Activated CD8-positive, alpha-beta T cell treated with anti-CD3 and anti-CD28 coated beads for 36 hours (primary cell): ENCODE measurements around the gene ITSN2. TPM values are rescaled to one million over a fixed set of nuclear protein-coding genes. Genes with fewer than 3 reads are reported as not detected.

ENCODE experiments used
- ATAC-seq: fragments of 200-7000 bp; cut with Tn5 transposase; one replicate; pipeline ENCODE4 v1.10.0; 2021; ENCODE audit warnings: mild to moderate bottlenecking, moderate library complexity
- CTCF ChIA-PET: fragments of 350-600 bp; sonication (Branson Sonifier 250); formaldehyde crosslinking; loops from one replicate; lab custom pipeline; 2021; ENCODE audit warnings: antibody characterized with exemption; lab: Charles Lee
- POLR2A ChIA-PET: fragments of 350-600 bp; sonication (Branson Sonifier 250); formaldehyde crosslinking; loops from one replicate; lab custom pipeline; 2021; ENCODE audit warnings: antibody characterized with exemption; lab: Charles Lee
- DNase-seq: peaks from one replicate; pipeline ENCODE4 v3.0.0-alpha.2; 2020
- H3K27ac Mint-ChIP-seq: one replicate; pipeline ENCODE4 v1.8.0; 2021; ENCODE audit warnings: mild to moderate bottlenecking, mixed read lengths
- H3K27me3 Mint-ChIP-seq: one replicate; pipeline ENCODE4 v1.8.0; 2021; ENCODE audit warnings: mixed read lengths
- H3K36me3 Mint-ChIP-seq: one replicate; pipeline ENCODE4 v1.8.0; 2021; ENCODE audit warnings: low read depth, mixed read lengths
- H3K4me1 Mint-ChIP-seq: one replicate; pipeline ENCODE4 v1.8.0; 2021; ENCODE audit warnings: low read depth, mixed read lengths
- H3K4me3 Mint-ChIP-seq: one replicate; pipeline ENCODE4 v1.8.0; 2021; ENCODE audit warnings: mild to moderate bottlenecking, moderate library complexity, mixed read lengths
- H3K9me3 Mint-ChIP-seq: one replicate; pipeline ENCODE4 v1.8.0; 2021; ENCODE audit warnings: mixed read lengths
- intact Hi-C: fragments of 100-400 bp; cut with micrococcal nuclease; formaldehyde crosslinking; loops from one replicate; pipeline ENCODE4 v1.10.0; 2022
- total RNA-seq, 2 experiments: library from RNA; stranded (reverse); gene quantifications; one replicate each; pipeline ENCODE4 v1.2.3, GENCODE V29; 2021
- TF ChIP-seq, protein P1 (sequence below): fragments of 200-600 bp; IDR thresholded peaks from one replicate; pipeline ENCODE4 v1.8.0; 2022; ENCODE audit warnings: antibody characterized with exemption, mild to moderate bottlenecking

ITSN2 gene
- total RNA-seq, 2 experiments from 2014 or later = 44.0 to 48.6 TPM

DNA sequence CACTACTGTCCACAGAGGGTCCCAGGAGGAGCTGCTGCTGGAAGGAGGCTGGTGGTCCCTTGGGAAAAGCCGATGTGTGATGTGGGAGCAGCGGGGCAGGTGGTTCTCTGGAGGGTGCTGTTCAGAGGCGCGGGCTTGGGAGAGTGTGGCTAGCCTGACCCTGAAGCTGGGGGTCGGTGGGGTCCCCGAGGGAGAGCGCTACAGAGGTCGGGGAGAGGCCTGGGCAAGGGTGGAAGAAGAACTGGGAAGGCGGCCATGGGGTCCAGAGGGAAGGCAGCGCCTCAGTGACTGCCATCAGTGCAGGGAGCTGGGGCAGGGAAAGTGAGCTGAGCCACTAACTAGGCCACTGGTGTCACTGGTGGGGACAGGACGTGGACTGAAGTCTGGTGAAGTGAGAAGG is 153.0 kb downstream of the ITSN2 start:
- ChIA-PET CTCF (no interaction called here), POLR2A (no interaction called here)
- DNase-seq (no peak), ATAC-seq (no peak)
- H3K27me3 Mint-ChIP-seq = no peaks in the 10 kb centered on the region
- no peak overlapping the region for H3K27ac Mint-ChIP-seq
- peaks cover 29% of the 10 kb centered on the region for H3K36me3 Mint-ChIP-seq
- TF ChIP-seq, protein P1, sequence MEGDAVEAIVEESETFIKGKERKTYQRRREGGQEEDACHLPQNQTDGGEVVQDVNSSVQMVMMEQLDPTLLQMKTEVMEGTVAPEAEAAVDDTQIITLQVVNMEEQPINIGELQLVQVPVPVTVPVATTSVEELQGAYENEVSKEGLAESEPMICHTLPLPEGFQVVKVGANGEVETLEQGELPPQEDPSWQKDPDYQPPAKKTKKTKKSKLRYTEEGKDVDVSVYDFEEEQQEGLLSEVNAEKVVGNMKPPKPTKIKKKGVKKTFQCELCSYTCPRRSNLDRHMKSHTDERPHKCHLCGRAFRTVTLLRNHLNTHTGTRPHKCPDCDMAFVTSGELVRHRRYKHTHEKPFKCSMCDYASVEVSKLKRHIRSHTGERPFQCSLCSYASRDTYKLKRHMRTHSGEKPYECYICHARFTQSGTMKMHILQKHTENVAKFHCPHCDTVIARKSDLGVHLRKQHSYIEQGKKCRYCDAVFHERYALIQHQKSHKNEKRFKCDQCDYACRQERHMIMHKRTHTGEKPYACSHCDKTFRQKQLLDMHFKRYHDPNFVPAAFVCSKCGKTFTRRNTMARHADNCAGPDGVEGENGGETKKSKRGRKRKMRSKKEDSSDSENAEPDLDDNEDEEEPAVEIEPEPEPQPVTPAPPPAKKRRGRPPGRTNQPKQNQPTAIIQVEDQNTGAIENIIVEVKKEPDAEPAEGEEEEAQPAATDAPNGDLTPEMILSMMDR = no peak
- no peaks in the 10 kb centered on the region for H3K9me3 Mint-ChIP-seq
- H3K4me3 Mint-ChIP-seq = no peak overlapping the region
- intact Hi-C loops = no loop called here
- no peaks in the 10 kb centered on the region for H3K4me1 Mint-ChIP-seq

GRCh38 chr2:24206714-24207113 is 153.6 kb downstream of the ITSN2 start:
- Mint-ChIP-seq H3K9me3 (no peaks in the 10 kb centered on the region), H3K4me1 (no peaks in the 10 kb centered on the region), H3K27ac (no peak overlapping the region), H3K27me3 (no peaks in the 10 kb centered on the region), H3K4me3 (no peak overlapping the region), H3K36me3 (peaks cover 30% of the 10 kb centered on the region)
- no peak for ATAC-seq
- intact Hi-C loops = no loop called here
- TF ChIP-seq, protein P1 = no peak
- no peak for DNase-seq
- ChIA-PET CTCF (no interaction called here), POLR2A (no interaction called here)

- Mint-ChIP-seq H3K36me3 (peaks cover 33% of the 10 kb centered on the region), H3K4me1 (no peaks in the 10 kb centered on the region), H3K27me3 (no peaks in the 10 kb centered on the region), H3K27ac (no peak overlapping the region), H3K9me3 (no peaks in the 10 kb centered on the region), H3K4me3 (no peak overlapping the region)
- CTCF ChIA-PET = no interaction called here
- POLR2A ChIA-PET = no interaction called here
- ATAC-seq (no peak), DNase-seq (no peak)
- TF ChIP-seq, protein P1 = no peak
- intact Hi-C loops = no loop called here
Observed at GRCh38 chr2:24206242-24206641, 154.1 kb downstream of the ITSN2 start.

DNA sequence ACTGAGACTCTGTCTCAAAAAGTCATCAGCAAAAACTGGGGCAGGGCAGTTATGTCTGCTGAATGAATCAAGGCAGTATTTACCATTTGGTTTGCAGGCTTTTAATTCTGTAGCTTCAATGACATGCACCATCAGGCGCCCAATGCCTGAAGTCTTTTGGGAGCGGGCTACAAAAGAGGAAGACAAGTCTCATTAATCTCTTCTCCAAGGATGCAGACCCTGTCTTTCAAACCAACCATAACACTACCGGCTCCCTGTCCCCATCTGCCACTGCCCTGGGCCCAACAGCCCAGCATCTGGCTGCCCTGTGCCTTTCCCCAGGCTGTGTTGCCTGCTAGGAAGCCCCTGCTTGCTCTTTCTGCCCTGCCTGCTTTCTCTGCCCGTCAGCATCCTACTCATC is 155.2 kb downstream of the ITSN2 start:
- H3K9me3 Mint-ChIP-seq = no peaks in the 10 kb centered on the region
- no peak for ATAC-seq

DNA sequence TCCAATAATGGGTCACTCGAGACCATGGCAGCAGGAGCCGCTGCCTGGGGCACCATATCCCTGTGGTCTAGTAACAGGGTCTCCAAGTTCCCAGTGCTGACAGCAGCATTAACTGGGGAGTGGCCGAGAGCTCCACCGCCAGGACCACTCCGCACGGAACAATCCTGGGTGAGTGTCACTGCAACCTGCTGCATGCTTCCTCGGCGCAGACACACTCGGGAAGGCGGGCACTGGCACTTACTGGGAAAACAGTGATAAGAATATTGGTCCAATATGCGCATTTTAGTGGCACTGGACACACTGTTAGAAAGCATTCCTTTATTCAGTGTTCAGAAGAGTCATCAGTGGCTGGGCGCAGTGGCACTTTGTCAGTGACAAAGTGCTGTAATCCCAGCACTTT is 155.8 kb downstream of the ITSN2 start:
- TF ChIP-seq, protein P1 = no peak
- ATAC-seq (no peak), DNase-seq (no peak)
- no peak overlapping the region for H3K27ac Mint-ChIP-seq
- H3K9me3 Mint-ChIP-seq = no peaks in the 10 kb centered on the region
- ChIA-PET POLR2A (no interaction called here), CTCF (no interaction called here)
- H3K27me3 Mint-ChIP-seq = no peaks in the 10 kb centered on the region
- H3K4me3 Mint-ChIP-seq = no peak overlapping the region
- peaks cover 30% of the 10 kb centered on the region for H3K36me3 Mint-ChIP-seq
- intact Hi-C loops = no loop called here
- no peaks in the 10 kb centered on the region for H3K4me1 Mint-ChIP-seq

More for the DNA sequence above, 155.2 kb downstream of the ITSN2 start:
- Mint-ChIP-seq H3K36me3 (peaks cover 34% of the 10 kb centered on the region), H3K4me1 (no peaks in the 10 kb centered on the region), H3K4me3 (no peak overlapping the region), H3K27ac (no peak overlapping the region), H3K27me3 (no peaks in the 10 kb centered on the region)
- DNase-seq = no peak
- CTCF ChIA-PET = interaction anchor here (0.6 kb wide), 1 partner anchor 656 kb away, joined by 3 read pairs; no protein-coding TSS in a partner anchor
- intact Hi-C loops = no loop called here
- TF ChIP-seq, protein P1 = no peak
- POLR2A ChIA-PET = no interaction called here
